ENCODE results near the gene COMMD3. TPM values are rescaled to one million over a fixed set of nuclear protein-coding genes. Genes with fewer than 3 reads are reported as not detected.

COMMD3 gene
- total and polyA plus RNA-seq, 9 of the 15 experiments (the other 6 are each of a cell fraction or from before 2014, with no cell fraction given): 50.7 to 217 (median 80.1) TPM

GRCh38 chr10:22369434-22370072 lies 53.4 kb downstream of the COMMD3 start (continued):
- TF ChIP-seq MGA (IDR thresholded peaks at IDR 0.05) (no peak), SMARCE1 (IDR thresholded peaks at IDR 0.05) (peak; percentile 60; the same call in 1 of the 2 replicates), ZBTB11 (CRISPR knock-in tag; IDR thresholded peaks at IDR 0.05) (no peak), FOS (IDR thresholded peaks at IDR 0.05; ENCODE audit: extremely low read depth, insufficient read length) (peak; percentile 43), NCOR1 (IDR thresholded peaks at IDR 0.05) (peak; percentile 13; the same call in 1 of the 2 replicates), ZBTB34 (CRISPR knock-in tag; IDR thresholded peaks at IDR 0.05) (no peak), NCOA1 (IDR thresholded peaks at IDR 0.05; ENCODE audit: low read depth) (peak; percentile 30; the same call in 1 of the 2 replicates), SAP30 (IDR thresholded peaks at IDR 0.05; ENCODE audit: borderline replicate concordance, insufficient read depth, low read depth, low read length, poor library complexity, severe bottlenecking) (no peak), YBX1 (IDR thresholded peaks at IDR 0.05) (no peak), MEF2D (tag; conservative IDR thresholded peaks at IDR 0.05; ENCODE audit: low read depth) (no peak), SOX6 (IDR thresholded peaks at IDR 0.05) (peak; percentile 46; the same call in 1 of the 2 replicates)

Data from K562 (cell line).